Vagina (tissue), 2 donors: ENCODE measurements around the gene ACOT6.

Source experiments
- POLR2A ChIP-seq, 2 donors: fragments of 450-650 bp; IDR thresholded peaks; one replicate each; pipeline ENCODE4 v1.6.1; 2017; ENCODE audit warnings: antibody characterized with exemption in 2 of 2, mild to moderate bottlenecking in 2 of 2, moderate library complexity in 2 of 2
- TF ChIP-seq, protein P1 (sequence below), 3 experiments: fragments of 450-650 bp in 2 of 3; fragments of 200-600 bp in 1 of 3; sonication (generic) in 1 of 3; IDR thresholded peaks; one replicate each; pipeline ENCODE4 v1.5.1; 2017 to 2019; ENCODE audit warnings: antibody characterized with exemption in 3 of 3, mild to moderate bottlenecking in 2 of 3, moderate library complexity in 2 of 3

DNA sequence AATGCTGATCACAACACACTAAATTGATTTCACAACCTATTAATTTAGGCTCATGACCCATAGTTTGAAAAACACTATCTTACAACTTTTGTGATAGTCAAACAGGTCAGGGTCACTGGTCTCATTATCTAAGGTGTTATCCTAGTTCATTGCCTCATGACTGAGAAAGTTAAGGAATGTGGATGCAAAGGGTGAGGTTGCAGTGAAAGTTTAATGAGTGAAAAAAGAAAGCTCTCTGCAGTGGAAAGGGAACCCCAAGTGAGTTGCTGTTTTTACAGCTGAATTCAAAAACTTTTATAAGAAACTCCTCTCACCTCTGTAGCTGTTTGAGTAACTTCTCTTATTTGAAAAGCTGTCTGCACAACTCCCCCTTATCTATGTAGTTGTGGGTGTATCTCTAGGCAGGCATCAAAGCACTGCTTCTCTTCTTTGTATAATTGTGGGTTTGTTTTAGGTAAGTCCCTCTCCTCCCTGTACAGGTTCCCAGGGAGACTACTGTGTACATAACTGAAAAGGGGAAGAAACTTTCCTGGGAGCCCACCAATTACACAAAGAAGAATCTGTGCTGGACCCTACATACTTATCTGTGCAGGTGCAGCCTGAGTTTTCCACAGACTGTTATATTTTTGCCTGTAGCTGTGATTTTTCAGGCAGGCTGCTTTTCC, 51.4 kb downstream of the ACOT6 start:
- TF ChIP-seq POLR2A (IDR thresholded peaks at IDR 0.05), result no peak
- TF ChIP-seq, protein P1, sequence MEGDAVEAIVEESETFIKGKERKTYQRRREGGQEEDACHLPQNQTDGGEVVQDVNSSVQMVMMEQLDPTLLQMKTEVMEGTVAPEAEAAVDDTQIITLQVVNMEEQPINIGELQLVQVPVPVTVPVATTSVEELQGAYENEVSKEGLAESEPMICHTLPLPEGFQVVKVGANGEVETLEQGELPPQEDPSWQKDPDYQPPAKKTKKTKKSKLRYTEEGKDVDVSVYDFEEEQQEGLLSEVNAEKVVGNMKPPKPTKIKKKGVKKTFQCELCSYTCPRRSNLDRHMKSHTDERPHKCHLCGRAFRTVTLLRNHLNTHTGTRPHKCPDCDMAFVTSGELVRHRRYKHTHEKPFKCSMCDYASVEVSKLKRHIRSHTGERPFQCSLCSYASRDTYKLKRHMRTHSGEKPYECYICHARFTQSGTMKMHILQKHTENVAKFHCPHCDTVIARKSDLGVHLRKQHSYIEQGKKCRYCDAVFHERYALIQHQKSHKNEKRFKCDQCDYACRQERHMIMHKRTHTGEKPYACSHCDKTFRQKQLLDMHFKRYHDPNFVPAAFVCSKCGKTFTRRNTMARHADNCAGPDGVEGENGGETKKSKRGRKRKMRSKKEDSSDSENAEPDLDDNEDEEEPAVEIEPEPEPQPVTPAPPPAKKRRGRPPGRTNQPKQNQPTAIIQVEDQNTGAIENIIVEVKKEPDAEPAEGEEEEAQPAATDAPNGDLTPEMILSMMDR (IDR thresholded peaks at IDR 0.05), result no peak
